Measurements from ENCODE around the gene IMPACT.

DNA sequence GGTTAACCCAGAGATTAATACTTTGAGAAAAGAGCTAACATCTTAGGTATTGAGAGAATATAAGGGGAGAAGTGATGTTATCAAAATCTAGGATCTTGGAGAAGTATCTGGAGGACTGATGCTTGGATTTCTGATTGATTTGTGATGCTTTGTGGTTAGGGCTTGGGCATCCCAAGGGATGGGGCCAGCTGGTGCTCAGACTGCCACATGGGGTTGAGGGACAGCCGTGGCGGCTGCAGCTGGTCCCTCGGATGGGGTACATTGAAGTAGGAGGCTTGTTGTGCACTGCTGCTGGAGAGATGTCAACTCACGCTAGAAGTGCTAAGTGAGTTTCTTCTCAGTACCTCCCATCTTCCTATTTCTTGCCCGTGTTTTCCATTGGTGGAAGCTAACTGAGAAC is 56.4 kb downstream of the IMPACT start:
- TF ChIP-seq CTCF (conservative IDR thresholded peaks at IDR 0.05), result no peak
- TF ChIP-seq EZH2 (IDR thresholded peaks at IDR 0.05; ENCODE audit: low read depth), result no peak
